GM23338 (cell line): ENCODE data around the gene ADIPOR1. TPM values are rescaled to one million over a fixed set of nuclear protein-coding genes. Genes with fewer than 3 reads are reported as not detected.

Source experiments
- ATAC-seq: fragments of 200-7000 bp; cut with Tn5 transposase; 3 replicates; pipeline ENCODE4 v1.9.1; 2020
- DNase-seq: peaks from one replicate; pipeline ENCODE4 v3.0.0-alpha.2; 2015; ENCODE audit warnings: low spot score
- H2AFZ ChIP-seq: fragments of 200-600 bp; sonication (generic); 2 replicates; pipeline ENCODE4 v1.8.0; 2016; ENCODE audit warnings: antibody characterized with exemption, mild to moderate bottlenecking, moderate library complexity
- H3F3A ChIP-seq: fragments of 200-600 bp; sonication (generic); replicated peaks from 2 replicates; pipeline ENCODE4 v1.8.0; 2017; ENCODE audit warnings: antibody characterized with exemption, mixed run types, low read depth
- H3K27ac ChIP-seq: fragments of 200-600 bp; sonication (generic); 2 replicates; pipeline ENCODE4 v1.6.1; 2016; ENCODE audit warnings: low read depth
- H3K27me3 ChIP-seq: fragments of 200-600 bp; sonication (generic); 2 replicates; pipeline ENCODE4 v1.8.0; 2016; ENCODE audit warnings: mild to moderate bottlenecking, mixed run types, moderate library complexity; ENCODE audit not compliant: insufficient read depth
- H3K36me3 ChIP-seq: fragments of 200-600 bp; sonication (generic); 2 replicates; pipeline ENCODE4 v1.8.0; 2016; ENCODE audit warnings: mild to moderate bottlenecking; ENCODE audit not compliant: insufficient read depth
- H3K4me1 ChIP-seq: fragments of 200-600 bp; sonication (generic); 2 replicates; pipeline ENCODE4 v1.8.0; 2016; ENCODE audit warnings: mild to moderate bottlenecking, moderate library complexity; ENCODE audit not compliant: insufficient read depth
- H3K4me2 ChIP-seq: fragments of 200-600 bp; sonication (generic); 2 replicates; pipeline ENCODE4 v1.7.1; 2017; ENCODE audit warnings: mixed run types
- H3K4me3 ChIP-seq: fragments of 200-600 bp; sonication (generic); 2 replicates; pipeline ENCODE4 v1.6.1; 2016; ENCODE audit warnings: mixed run types
- H3K79me2 ChIP-seq: fragments of 200-600 bp; sonication (generic); replicated peaks from 2 replicates; pipeline ENCODE4 v1.8.0; 2017; ENCODE audit warnings: mild to moderate bottlenecking; ENCODE audit not compliant: insufficient read depth
- H3K9me2 ChIP-seq: fragments of 200-600 bp; sonication (generic); 2 replicates; pipeline ENCODE4 v1.8.0; 2017; ENCODE audit not compliant: insufficient read depth
- H4K20me1 ChIP-seq: fragments of 200-600 bp; sonication (generic); replicated peaks from 2 replicates; pipeline ENCODE4 v1.8.0; 2017; ENCODE audit warnings: mild to moderate bottlenecking; ENCODE audit not compliant: insufficient read depth
- H3K27ac Mint-ChIP-seq: 2 replicates; pipeline ENCODE4 v1.8.0; 2020; ENCODE audit warnings: inconsistent platforms, mild to moderate bottlenecking, moderate library complexity, mixed read lengths
- H3K27me3 Mint-ChIP-seq: 3 replicates; pipeline ENCODE4 v1.8.0; 2022; ENCODE audit warnings: low read depth, mild to moderate bottlenecking, moderate library complexity, mixed read lengths, inconsistent platforms; ENCODE audit not compliant: insufficient read depth, poor library complexity
- H3K36me3 Mint-ChIP-seq: 3 replicates; pipeline ENCODE4 v1.8.0; 2021; ENCODE audit warnings: low read depth, mild to moderate bottlenecking, inconsistent platforms, moderate library complexity, mixed read lengths
- H3K4me1 Mint-ChIP-seq: 3 replicates; pipeline ENCODE4 v1.8.0; 2020; ENCODE audit warnings: mild to moderate bottlenecking, inconsistent platforms, mixed read lengths
- H3K4me3 Mint-ChIP-seq: 3 replicates; pipeline ENCODE4 v1.8.0; 2021; ENCODE audit warnings: moderate library complexity, mild to moderate bottlenecking, inconsistent platforms, mixed read lengths
- H3K9me3 Mint-ChIP-seq: 3 replicates; pipeline ENCODE4 v1.8.0; 2020; ENCODE audit warnings: moderate library complexity, mild to moderate bottlenecking, inconsistent platforms, mixed read lengths
- ETS1 ChIP-seq: IDR thresholded peaks from 2 replicates; pipeline ENCODE4 v1.6.1; 2016; ENCODE audit warnings: antibody characterized with exemption
- EZH2 ChIP-seq: fragments of 200-600 bp; sonication (generic); IDR thresholded peaks from one replicate; pipeline ENCODE4 v1.8.0; 2017; ENCODE audit warnings: antibody characterized with exemption, mild to moderate bottlenecking, low read depth; ENCODE audit not compliant: unreplicated experiment
- EZH2phosphoT487 ChIP-seq: fragments of 200-600 bp; sonication (generic); IDR thresholded peaks from one replicate; pipeline ENCODE4 v1.8.1; 2018; ENCODE audit warnings: antibody characterized with exemption; ENCODE audit not compliant: unreplicated experiment
- JUNB ChIP-seq: IDR thresholded peaks from one replicate; pipeline ENCODE4 v1.6.1; 2016; ENCODE audit warnings: antibody characterized with exemption; ENCODE audit not compliant: unreplicated experiment
- NANOG ChIP-seq: IDR thresholded peaks from 2 replicates; pipeline ENCODE4 v1.6.1; 2016; ENCODE audit warnings: antibody characterized with exemption, borderline replicate concordance
- ZNF331 ChIP-seq: fragments of 250-450 bp; sonication (Bioruptor Pico); IDR thresholded peaks from 2 replicates; pipeline ENCODE4 v1.5.0; 2020; ENCODE audit warnings: low read depth, mild to moderate bottlenecking, moderate library complexity
- ZNF462 ChIP-seq: fragments of 250-450 bp; sonication (Bioruptor Pico); IDR thresholded peaks from 2 replicates; pipeline ENCODE4 v1.5.0; 2020; ENCODE audit warnings: mild to moderate bottlenecking, moderate library complexity
- polyA plus RNA-seq: library from polyadenylated mRNA; unstranded; fragments of >200 nt; fragmentation: Nextera tagmentation; extraction: Ambion mirVana; gene quantifications from 2 replicates; pipeline ENCODE4 v1.2.1, GENCODE V29; 2016
- total RNA-seq: library from RNA; depleted of rRNA; stranded (reverse); fragments of >200 nt; shearing (Covaris generic); gene quantifications from 2 replicates; pipeline ENCODE4 v1.2.3, GENCODE V29; 2014

ADIPOR1 gene
- total and polyA plus RNA-seq, 2 experiments from 2014 or later, result 47.2 to 59.1 TPM

GRCh38 chr1:202981939-202982338 lies 23.8 kb upstream of the ADIPOR1 start (continued):
- TF ChIP-seq ZNF462 (no peak), ETS1 (no peak), JUNB (no peak), NANOG (no peak)

GRCh38 chr1:202979459-202979858 lies 21.3 kb upstream of the ADIPOR1 start:
- H3K27ac Mint-ChIP-seq, result no peak overlapping the region
- Histone ChIP-seq H3K4me2 (no peak overlapping the region), H3K4me1 (peaks cover 11% of the 10 kb centered on the region), H3F3A (no peaks in the 10 kb centered on the region), H3K79me2 (no peaks in the 10 kb centered on the region), H3K27me3 (no peaks in the 10 kb centered on the region), H3K4me3 (no peak overlapping the region), H3K36me3 (no peaks in the 10 kb centered on the region), H3K27ac (no peak overlapping the region), H4K20me1 (no peaks in the 10 kb centered on the region), H2AFZ (no peak overlapping the region), H3K9me2 (no peaks in the 10 kb centered on the region)
- no peak for ATAC-seq
- peaks cover 3% of the 10 kb centered on the region for H3K27me3 Mint-ChIP-seq
- H3K9me3 Mint-ChIP-seq, result no peaks in the 10 kb centered on the region
- H3K36me3 Mint-ChIP-seq, result no peaks in the 10 kb centered on the region
- peaks cover 21% of the 10 kb centered on the region for H3K4me1 Mint-ChIP-seq
- DNase-seq, result no peak
- no peak overlapping the region for H3K4me3 Mint-ChIP-seq
- TF ChIP-seq ZNF331 (CRISPR knock-in tag), result no peak
- no peak for TF ChIP-seq EZH2
- TF ChIP-seq ZNF462, result no peak
- no peak for TF ChIP-seq EZH2phosphoT487
